ENCODE measurements around the gene KCNH5.
"Not testable (repeated sequence)": the region's sequence is repeated elsewhere in the genome, so short reads cannot be mapped to it uniquely, and the experiment has no call there.

KCNH5 gene

GRCh38 chr14:62792578-62792977 is 252.7 kb downstream of the KCNH5 start:
- no peak overlapping the region for H3K27ac Mint-ChIP-seq
- no peaks in the 10 kb centered on the region for H3K36me3 Mint-ChIP-seq
- DNase-seq (ENCODE audit: low spot score in 2 of 2) (no peak), ATAC-seq (ENCODE audit: low read depth) (no peak)
- peaks cover 5% of the 10 kb centered on the region for H3K9me3 Mint-ChIP-seq
- H3K4me1 Mint-ChIP-seq, result no peaks in the 10 kb centered on the region
- no peak overlapping the region for H3K4me3 Mint-ChIP-seq
- no peaks in the 10 kb centered on the region for H3K27me3 Mint-ChIP-seq

- H3K27me3 Mint-ChIP-seq; H3K36me3 Mint-ChIP-seq; H3K4me3 Mint-ChIP-seq; H3K27ac Mint-ChIP-seq; ATAC-seq (ENCODE audit: low read depth); H3K9me3 Mint-ChIP-seq; DNase-seq (ENCODE audit: low spot score in 2 of 2); H3K4me1 Mint-ChIP-seq: not testable (repeated sequence)
These were observed 263.9 kb downstream of the KCNH5 start for GRCh38 chr14:62781328-62781727.

GRCh38 chr14:62778852-62779251 is 266.4 kb downstream of the KCNH5 start:
- ATAC-seq (ENCODE audit: low read depth), result no peak
- H3K27me3 Mint-ChIP-seq, result no peaks in the 10 kb centered on the region
- no peak overlapping the region for H3K4me3 Mint-ChIP-seq
- H3K4me1 Mint-ChIP-seq, result no peaks in the 10 kb centered on the region
- no peak for DNase-seq (ENCODE audit: low spot score in 2 of 2)
- H3K27ac Mint-ChIP-seq, result no peak overlapping the region
- H3K9me3 Mint-ChIP-seq, result peaks cover 10% of the 10 kb centered on the region
- H3K36me3 Mint-ChIP-seq, result no peaks in the 10 kb centered on the region

GRCh38 chr14:62778310-62778709 is 266.9 kb downstream of the KCNH5 start:
- no peak for ATAC-seq (ENCODE audit: low read depth)
- Mint-ChIP-seq H3K4me1 (no peaks in the 10 kb centered on the region), H3K27me3 (no peaks in the 10 kb centered on the region), H3K36me3 (no peaks in the 10 kb centered on the region), H3K4me3 (no peak overlapping the region), H3K9me3 (peaks cover 10% of the 10 kb centered on the region), H3K27ac (no peak overlapping the region)
- no peak for DNase-seq (ENCODE audit: low spot score in 2 of 2)

- Mint-ChIP-seq H3K9me3 (peaks cover 10% of the 10 kb centered on the region), H3K36me3 (no peaks in the 10 kb centered on the region), H3K27ac (no peak overlapping the region), H3K27me3 (no peaks in the 10 kb centered on the region), H3K4me1 (no peaks in the 10 kb centered on the region), H3K4me3 (no peak overlapping the region)
- ATAC-seq (ENCODE audit: low read depth) (no peak), DNase-seq (ENCODE audit: low spot score in 2 of 2) (no peak)
These were observed 267.7 kb downstream of the KCNH5 start for GRCh38 chr14:62777510-62777909.

- Mint-ChIP-seq H3K27me3 (no peaks in the 10 kb centered on the region), H3K4me3 (no peak overlapping the region), H3K4me1 (no peaks in the 10 kb centered on the region), H3K27ac (no peak overlapping the region), H3K9me3 (peaks cover 7% of the 10 kb centered on the region), H3K36me3 (no peaks in the 10 kb centered on the region)
- no peak for DNase-seq (ENCODE audit: low spot score in 2 of 2)
- ATAC-seq (ENCODE audit: low read depth), result no peak
These were observed 269.0 kb downstream of the KCNH5 start for GRCh38 chr14:62776300-62776699.

- ATAC-seq (ENCODE audit: low read depth), result no peak
- H3K4me3 Mint-ChIP-seq, result no peak overlapping the region
These were observed 276.5 kb downstream of the KCNH5 start for GRCh38 chr14:62768753-62769152.

GRCh38 chr14:62763951-62764350 is 281.3 kb downstream of the KCNH5 start:
- H3K36me3 Mint-ChIP-seq, result no peaks in the 10 kb centered on the region
- ATAC-seq (ENCODE audit: low read depth) (no peak), DNase-seq (ENCODE audit: low spot score in 2 of 2) (no peak)
- H3K27me3 Mint-ChIP-seq, result peaks cover 2% of the 10 kb centered on the region
- peaks cover 2% of the 10 kb centered on the region for H3K9me3 Mint-ChIP-seq
- no peaks in the 10 kb centered on the region for H3K4me1 Mint-ChIP-seq
- no peak overlapping the region for H3K4me3 Mint-ChIP-seq
- no peak overlapping the region for H3K27ac Mint-ChIP-seq

More at GRCh38 chr14:62768753-62769152, 276.5 kb downstream of the KCNH5 start:
- Mint-ChIP-seq H3K4me1 (no peaks in the 10 kb centered on the region), H3K27ac (no peak overlapping the region), H3K27me3 (no peaks in the 10 kb centered on the region), H3K36me3 (no peaks in the 10 kb centered on the region), H3K9me3 (no peaks in the 10 kb centered on the region)
- DNase-seq (ENCODE audit: low spot score in 2 of 2), result no peak

- Mint-ChIP-seq H3K4me1 (no peaks in the 10 kb centered on the region), H3K36me3 (no peaks in the 10 kb centered on the region), H3K4me3 (no peak overlapping the region), H3K27me3 (peaks cover 2% of the 10 kb centered on the region), H3K27ac (no peak overlapping the region), H3K9me3 (peaks cover 4% of the 10 kb centered on the region)
- ATAC-seq (ENCODE audit: low read depth), result no peak
- no peak for DNase-seq (ENCODE audit: low spot score in 2 of 2)
These were observed 285.5 kb downstream of the KCNH5 start for GRCh38 chr14:62759796-62760195.

GRCh38 chr14:62746881-62747280 is 298.4 kb downstream of the KCNH5 start:
- H3K9me3 Mint-ChIP-seq; H3K4me3 Mint-ChIP-seq; ATAC-seq (ENCODE audit: low read depth); H3K27me3 Mint-ChIP-seq; DNase-seq (ENCODE audit: low spot score in 2 of 2); H3K36me3 Mint-ChIP-seq; H3K27ac Mint-ChIP-seq; H3K4me1 Mint-ChIP-seq: not testable (repeated sequence)

GRCh38 chr14:62745496-62745895 is 299.8 kb downstream of the KCNH5 start:
- no peaks in the 10 kb centered on the region for H3K36me3 Mint-ChIP-seq
- no peaks in the 10 kb centered on the region for H3K4me1 Mint-ChIP-seq
- no peaks in the 10 kb centered on the region for H3K9me3 Mint-ChIP-seq
- H3K4me3 Mint-ChIP-seq, result no peak overlapping the region
- ATAC-seq (ENCODE audit: low read depth) (no peak), DNase-seq (ENCODE audit: low spot score in 2 of 2) (no peak)
- H3K27ac Mint-ChIP-seq, result no peak overlapping the region
- H3K27me3 Mint-ChIP-seq, result no peaks in the 10 kb centered on the region

GRCh38 chr14:62743560-62743959 is 301.7 kb downstream of the KCNH5 start:
- no peaks in the 10 kb centered on the region for H3K9me3 Mint-ChIP-seq
- DNase-seq (ENCODE audit: low spot score in 2 of 2), result no peak
- no peaks in the 10 kb centered on the region for H3K27me3 Mint-ChIP-seq

GRCh38 chr14:62743118-62743517 is 302.1 kb downstream of the KCNH5 start:
- no peaks in the 10 kb centered on the region for H3K27me3 Mint-ChIP-seq
- DNase-seq (ENCODE audit: low spot score in 2 of 2) (no peak), ATAC-seq (ENCODE audit: low read depth) (no peak)
- H3K36me3 Mint-ChIP-seq, result no peaks in the 10 kb centered on the region
- no peak overlapping the region for H3K4me3 Mint-ChIP-seq
- no peak overlapping the region for H3K27ac Mint-ChIP-seq
- H3K4me1 Mint-ChIP-seq, result no peaks in the 10 kb centered on the region
- no peaks in the 10 kb centered on the region for H3K9me3 Mint-ChIP-seq

More at GRCh38 chr14:62743560-62743959, 301.7 kb downstream of the KCNH5 start:
- Mint-ChIP-seq H3K4me3 (no peak overlapping the region), H3K4me1 (no peaks in the 10 kb centered on the region), H3K27ac (no peak overlapping the region), H3K36me3 (no peaks in the 10 kb centered on the region)
- ATAC-seq (ENCODE audit: low read depth), result no peak

GRCh38 chr14:62739647-62740046 is 305.6 kb downstream of the KCNH5 start:
- Mint-ChIP-seq H3K4me1 (no peaks in the 10 kb centered on the region), H3K36me3 (no peaks in the 10 kb centered on the region), H3K27ac (no peak overlapping the region), H3K27me3 (no peaks in the 10 kb centered on the region), H3K9me3 (no peaks in the 10 kb centered on the region), H3K4me3 (no peak overlapping the region)
- DNase-seq (ENCODE audit: low spot score in 2 of 2) (no peak), ATAC-seq (ENCODE audit: low read depth) (no peak)

- Mint-ChIP-seq H3K4me1 (no peaks in the 10 kb centered on the region), H3K9me3 (no peaks in the 10 kb centered on the region), H3K4me3 (no peak overlapping the region), H3K36me3 (no peaks in the 10 kb centered on the region), H3K27me3 (no peaks in the 10 kb centered on the region), H3K27ac (no peak overlapping the region)
- ATAC-seq (ENCODE audit: low read depth) (no peak), DNase-seq (ENCODE audit: low spot score in 2 of 2) (no peak)
These were observed 308.9 kb downstream of the KCNH5 start for GRCh38 chr14:62736048-62737043.
